SU-DHL-6 (cell line): ENCODE results near the gene VSTM4.

Source experiments
- EZH2phosphoT487 ChIP-seq: fragments of 200-600 bp; sonication (generic), shearing (Covaris generic); conservative IDR thresholded peaks from 2 replicates; pipeline ENCODE4 v1.6.1; 2018; ENCODE audit warnings: mild to moderate bottlenecking, antibody characterized with exemption, low read length, moderate library complexity, mixed read lengths
- TF ChIP-seq, protein P1 (sequence below): fragments of 200-600 bp; sonication (generic); IDR thresholded peaks from one replicate; pipeline ENCODE4 v1.5.1; 2017; ENCODE audit warnings: antibody characterized with exemption, mild to moderate bottlenecking, low read length, moderate library complexity; ENCODE audit not compliant: insufficient read depth, poor library complexity, severe bottlenecking

- TF ChIP-seq, protein P1, sequence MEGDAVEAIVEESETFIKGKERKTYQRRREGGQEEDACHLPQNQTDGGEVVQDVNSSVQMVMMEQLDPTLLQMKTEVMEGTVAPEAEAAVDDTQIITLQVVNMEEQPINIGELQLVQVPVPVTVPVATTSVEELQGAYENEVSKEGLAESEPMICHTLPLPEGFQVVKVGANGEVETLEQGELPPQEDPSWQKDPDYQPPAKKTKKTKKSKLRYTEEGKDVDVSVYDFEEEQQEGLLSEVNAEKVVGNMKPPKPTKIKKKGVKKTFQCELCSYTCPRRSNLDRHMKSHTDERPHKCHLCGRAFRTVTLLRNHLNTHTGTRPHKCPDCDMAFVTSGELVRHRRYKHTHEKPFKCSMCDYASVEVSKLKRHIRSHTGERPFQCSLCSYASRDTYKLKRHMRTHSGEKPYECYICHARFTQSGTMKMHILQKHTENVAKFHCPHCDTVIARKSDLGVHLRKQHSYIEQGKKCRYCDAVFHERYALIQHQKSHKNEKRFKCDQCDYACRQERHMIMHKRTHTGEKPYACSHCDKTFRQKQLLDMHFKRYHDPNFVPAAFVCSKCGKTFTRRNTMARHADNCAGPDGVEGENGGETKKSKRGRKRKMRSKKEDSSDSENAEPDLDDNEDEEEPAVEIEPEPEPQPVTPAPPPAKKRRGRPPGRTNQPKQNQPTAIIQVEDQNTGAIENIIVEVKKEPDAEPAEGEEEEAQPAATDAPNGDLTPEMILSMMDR, result no peak
- no peak for TF ChIP-seq EZH2phosphoT487
Measured at GRCh38 chr10:49114718-49115014, 656 bp downstream of the VSTM4 start.
